ENCODE results near the gene MOCS3.

The MOCS3 gene

GRCh38 chr20:51012357-51012756, 53.7 kb downstream of the MOCS3 start:
- in situ Hi-C loops (cut with MboI; ENCODE audit: low pct_unique_long_range_greater_than_20kb, low sequenced_read_pairs, unreplicated experiment): no loop called here
- TF ChIP-seq CTCF (IDR thresholded peaks at IDR 0.05; ENCODE audit: extremely low read depth, insufficient read depth, missing control alignments): no peak
- no peak for DNase-seq (ENCODE audit: low spot score)

All from GM13977 (cell line).